GM21737 (cell line): Measurements from ENCODE around the gene GRIN1.
"Not testable (repeated sequence)": the region's sequence is repeated elsewhere in the genome, so short reads cannot be mapped to it uniquely, and the experiment has no call there.

Experiments
- ATAC-seq: cut with Tn5 transposase; IDR thresholded peaks from one replicate; pipeline ENCODE4 v1.9.1; 2021; ENCODE audit warnings: mild to moderate bottlenecking, moderate library complexity; ENCODE audit not compliant: unreplicated experiment

The GRIN1 gene

DNA sequence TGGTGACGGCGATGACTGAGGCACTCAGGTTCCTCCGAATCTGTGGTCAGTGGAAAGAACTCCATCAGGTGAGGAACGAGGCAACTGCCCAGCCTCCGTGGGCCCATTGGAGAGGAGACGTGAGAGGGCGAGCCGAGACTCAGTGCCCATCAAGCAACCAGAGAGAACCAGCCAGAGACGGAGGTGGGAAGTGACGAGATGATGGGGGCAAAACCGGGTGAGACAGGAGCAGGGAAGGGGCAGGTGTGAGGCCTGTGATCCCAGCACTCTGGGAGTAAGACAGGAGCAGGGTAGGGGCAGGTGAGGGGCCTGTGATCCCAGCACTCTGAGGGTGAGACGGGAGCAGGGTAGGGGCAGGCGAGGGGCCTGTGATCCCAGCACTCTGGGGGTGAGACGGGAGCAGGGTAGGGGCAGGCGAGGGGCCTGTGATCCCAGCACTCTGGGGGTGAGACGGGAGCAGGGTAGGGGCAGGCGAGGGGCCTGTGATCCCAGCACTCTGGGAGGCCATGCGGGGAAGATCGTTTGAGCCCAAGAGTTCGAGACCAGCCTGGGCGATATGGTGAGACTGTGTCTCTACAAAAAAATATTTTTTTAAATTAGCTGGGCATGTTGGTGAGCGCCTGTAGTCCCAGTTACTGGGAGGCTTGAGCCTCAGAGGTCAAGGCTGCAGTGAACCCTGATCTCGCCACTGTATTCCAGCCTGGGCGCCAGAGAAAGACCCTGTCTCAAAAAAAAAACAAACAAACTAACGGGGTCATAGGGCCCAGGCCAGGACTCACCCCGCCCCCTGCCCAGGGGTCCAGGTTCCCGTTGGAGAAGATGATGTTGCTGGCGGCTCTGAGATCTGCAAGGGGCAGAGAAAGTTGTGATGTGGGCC lies 27.8 kb upstream of the GRIN1 start:
- ATAC-seq: no peak

DNA sequence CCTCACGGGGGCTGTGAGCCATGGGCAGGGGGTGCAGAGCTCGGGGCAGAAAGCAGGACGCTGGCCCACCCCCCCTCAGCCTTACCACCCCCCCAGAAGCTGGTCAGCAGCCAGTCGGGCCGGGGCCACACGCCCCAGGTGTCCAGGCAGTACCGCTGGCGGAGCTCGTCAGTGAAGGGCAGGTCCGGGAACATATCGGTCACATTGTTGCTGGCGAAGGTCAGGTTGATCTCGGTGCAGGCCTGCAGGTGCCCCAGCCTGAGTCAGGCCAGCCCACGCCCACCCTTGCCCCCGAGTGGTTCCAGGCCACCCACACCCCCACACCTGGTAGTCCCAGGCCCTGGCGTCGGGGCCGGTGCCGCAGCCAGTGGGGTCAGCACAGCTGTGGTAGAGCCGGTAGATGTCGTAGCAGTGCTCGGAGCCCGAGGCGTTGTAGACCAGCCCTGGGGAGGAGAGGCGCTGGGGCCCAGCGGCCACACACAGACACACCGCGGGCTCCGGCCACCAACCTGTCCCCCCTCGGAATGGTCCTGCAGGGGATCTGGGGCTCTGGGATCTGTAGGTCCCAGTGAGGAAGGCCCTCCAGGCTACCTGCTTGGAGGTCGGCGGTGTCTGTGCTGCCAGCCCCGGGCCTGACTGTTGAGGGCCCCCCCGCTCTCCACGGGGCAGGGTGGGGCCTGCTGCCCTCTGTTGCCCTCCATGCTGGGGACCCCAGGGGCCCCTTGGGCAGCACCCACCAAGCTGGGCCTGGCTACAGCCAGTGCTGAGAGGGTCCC lies 27.0 kb upstream of the GRIN1 start:
- ATAC-seq: no peak

DNA sequence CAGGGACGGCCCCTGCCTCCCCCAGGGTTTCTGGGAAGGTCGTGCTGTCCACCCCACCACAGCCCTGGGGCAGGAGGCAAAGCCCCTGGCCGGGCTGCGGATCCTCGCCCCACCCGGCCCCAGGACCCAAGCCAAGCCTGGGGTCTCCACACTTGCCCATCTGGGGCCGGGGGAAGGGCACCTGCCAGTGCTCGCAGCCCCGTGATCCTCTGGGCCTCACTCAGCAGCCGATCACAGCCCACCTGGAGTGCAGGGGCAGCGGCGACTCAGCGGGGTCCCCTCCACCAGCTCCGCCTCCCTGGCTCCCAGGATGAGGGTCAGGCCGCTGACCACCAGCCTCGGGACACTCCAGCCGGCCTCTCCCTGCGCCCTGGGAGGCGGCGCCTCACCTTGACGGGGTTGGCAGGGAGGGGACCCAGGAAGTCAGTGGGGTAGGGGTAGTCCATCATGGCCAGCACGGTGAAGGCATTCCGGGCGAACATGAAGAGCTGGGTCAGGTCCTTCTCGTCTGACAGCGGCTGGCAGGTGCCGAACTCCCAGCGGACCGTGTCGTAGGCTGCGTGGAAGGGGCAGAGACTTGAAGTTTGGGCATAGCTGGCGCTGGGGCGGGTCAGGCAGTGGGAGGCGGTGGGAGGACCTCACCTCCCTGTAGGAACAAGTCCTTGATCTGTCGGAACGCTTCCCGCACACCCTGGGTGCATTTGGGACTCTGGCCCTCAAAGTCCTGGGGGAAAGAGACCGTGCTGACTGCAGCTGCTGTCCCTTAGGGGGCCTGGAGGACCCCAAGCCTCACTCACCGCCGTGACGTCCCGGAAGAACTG lies 26.2 kb upstream of the GRIN1 start:
- ATAC-seq: no peak

DNA sequence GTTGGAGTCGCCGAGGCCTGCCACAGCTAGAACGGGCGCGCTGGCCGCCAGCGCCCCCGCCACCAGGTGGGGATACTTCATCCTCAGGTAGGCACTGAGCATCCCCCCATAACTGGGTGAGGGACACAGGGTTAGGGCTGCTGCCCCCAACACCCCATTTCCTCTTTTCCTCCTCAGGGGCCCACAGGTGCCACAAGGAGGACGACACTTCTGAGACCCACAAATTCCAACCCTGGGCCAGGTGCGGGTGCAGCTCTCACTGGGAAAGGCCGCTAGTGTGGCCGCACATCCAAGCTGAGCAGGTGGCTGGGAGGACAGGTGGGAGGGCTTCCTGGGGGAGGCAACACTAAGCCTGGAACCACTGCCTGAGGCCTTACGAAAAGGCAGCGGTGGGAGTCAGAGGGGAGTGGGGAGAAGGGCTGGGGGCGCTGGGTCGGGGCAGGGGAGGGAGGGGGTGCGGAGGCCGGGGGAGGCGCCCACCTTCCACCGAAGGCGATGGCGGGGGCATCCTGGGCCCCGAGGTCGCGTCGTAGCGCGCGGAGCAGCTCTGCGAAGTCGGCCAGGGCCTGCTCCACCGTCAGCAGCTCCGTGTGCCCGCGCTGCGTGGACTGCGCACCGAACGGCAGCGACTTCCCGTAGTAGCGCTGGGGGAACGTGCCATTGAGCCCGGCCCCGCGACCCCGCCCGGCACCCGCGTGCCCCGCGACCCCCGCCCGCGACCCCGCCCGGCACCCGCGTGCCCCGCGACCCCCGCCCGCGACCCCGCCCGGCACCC lies 25.4 kb upstream of the GRIN1 start:
- no peak for ATAC-seq

DNA sequence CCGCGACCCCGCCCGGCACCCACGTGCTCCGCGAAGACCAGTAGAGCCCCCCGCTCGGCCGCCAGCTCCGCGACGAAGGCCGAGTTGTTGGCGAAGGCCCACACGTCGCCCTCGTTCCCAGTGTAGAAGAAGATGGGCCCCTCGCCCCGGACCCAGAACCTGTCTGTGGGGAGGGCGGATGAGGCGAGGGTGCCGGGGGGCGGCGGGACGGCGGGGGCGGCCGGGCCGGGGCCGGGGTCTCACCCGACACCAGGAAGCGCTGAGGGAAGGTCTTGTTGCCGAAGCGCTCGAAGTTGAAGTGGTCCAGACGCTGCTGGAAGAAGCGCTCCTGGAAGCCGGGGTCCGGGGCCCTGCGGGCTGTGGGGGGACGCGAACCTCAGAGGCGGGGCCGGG lies 24.7 kb upstream of the GRIN1 start:
- ATAC-seq: no peak

DNA sequence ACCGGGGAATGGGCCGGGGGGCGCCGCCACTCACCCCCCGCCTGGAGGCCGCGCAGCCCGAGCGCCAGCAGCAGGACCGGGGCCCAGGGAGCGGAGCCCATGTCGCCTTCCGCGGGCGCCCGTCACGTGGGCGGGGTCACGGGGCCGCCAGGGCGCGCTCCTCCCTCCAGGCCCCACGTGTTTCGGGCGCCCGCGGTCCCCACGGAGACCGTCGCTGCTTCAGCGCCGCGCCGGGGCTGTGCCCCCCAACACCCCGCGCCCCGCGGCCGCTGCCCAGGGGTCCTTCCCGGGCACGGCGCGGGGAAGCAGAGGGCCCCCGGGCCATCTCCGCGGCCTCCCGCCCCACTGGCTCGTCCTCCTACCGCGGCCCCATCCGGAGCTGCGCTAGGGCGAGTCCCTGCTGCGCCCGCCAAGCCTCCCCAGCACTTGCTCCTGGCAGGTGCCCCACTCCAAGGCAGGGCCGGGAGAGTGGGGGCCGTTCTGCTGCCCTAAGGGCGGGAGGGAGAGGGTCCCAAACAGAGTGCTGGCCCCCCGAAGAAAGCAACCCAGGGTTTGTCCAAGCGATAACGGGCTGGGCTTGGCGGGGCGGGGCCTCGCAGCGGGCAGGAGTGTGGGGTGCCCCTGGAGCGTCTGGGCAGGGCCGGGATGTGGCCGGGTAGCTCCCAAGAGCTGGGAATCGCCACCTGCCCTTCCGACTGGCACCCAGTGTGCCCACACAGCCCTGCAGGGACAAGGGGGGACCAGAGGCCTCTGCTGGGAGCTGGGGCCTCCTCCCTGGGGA lies 24.2 kb upstream of the GRIN1 start, which contains the start of gene DPP7:
Gene DPP7, minus strand, starts transcription at position 121 of the 781 bp plus-strand sequence. Its CDS starts 20 bp downstream, at position 101.
- ATAC-seq: peak; percentile 65

DNA sequence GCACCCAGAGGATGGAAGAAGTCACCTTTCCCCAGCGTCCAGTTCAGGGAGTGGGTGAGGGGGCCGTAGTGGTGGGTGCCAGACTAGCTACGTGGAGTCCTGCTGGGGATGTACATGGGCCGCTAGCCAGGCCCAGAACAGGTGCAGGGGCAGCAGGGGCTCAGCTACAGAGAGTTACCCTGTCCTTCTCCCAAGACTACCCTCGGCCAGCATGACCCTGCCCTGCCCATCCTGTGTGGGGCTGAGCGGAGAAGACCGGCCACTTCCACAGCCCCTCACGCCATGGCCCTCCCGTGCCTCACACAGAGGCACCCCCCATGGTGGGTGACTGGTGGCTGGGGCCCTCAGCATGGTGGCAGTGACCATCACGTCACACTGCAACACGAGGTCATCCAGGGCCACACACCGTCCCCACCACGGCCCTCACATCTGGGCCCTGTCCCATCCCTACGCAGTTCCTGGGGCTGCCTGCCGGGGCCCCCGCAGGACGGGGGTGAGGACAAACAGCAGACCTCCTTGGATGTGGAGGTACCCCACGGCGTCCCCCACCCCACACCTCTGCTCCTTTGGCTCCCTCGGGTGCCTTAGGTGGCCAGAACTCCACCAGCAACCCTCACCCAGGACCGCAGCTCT lies 23.4 kb upstream of the GRIN1 start:
- no peak for ATAC-seq

DNA sequence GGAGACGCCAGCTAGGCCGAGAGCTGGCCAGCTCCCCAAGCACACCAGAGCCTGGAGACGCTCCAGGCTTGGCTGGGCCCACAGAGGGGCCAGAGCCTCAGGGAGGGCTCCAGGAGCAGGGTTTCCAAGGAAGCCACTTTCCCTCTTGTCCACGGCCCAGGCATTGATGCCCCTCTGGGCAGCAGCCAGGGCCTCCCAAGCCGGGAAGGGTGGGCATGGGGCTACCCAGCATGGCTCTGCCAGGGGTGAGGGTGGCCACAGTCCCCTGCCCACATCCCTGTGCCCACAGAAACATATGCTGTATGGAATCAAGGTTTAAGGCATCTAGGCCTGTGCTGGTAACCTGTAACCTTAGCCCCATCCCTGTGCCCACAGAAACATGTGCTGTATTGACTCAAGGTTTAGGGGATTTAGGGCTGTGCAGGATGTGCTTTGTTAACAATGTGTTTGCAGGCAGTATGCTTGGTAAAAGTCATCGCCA lies 22.9 kb upstream of the GRIN1 start:
- ATAC-seq: no peak

DNA sequence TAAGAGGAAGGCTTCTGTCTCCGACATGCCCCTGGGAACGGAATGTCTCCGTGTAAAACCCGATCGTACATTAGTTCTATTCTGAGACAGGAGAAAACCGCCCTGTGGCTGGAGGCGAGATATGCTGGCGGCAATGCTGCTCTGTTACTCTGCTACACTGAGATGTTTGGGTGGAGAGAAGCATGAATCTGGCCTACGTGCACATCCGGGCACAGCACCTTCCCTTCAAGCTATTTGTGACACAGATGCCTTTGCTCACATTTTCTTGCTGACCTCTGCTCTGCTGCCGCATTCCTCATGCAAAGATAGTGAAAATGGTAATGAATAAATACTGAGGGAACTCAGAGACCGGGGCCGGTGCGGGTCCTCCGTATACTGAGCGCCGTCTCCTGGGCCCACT lies 22.2 kb upstream of the GRIN1 start:
- ATAC-seq: no peak

DNA sequence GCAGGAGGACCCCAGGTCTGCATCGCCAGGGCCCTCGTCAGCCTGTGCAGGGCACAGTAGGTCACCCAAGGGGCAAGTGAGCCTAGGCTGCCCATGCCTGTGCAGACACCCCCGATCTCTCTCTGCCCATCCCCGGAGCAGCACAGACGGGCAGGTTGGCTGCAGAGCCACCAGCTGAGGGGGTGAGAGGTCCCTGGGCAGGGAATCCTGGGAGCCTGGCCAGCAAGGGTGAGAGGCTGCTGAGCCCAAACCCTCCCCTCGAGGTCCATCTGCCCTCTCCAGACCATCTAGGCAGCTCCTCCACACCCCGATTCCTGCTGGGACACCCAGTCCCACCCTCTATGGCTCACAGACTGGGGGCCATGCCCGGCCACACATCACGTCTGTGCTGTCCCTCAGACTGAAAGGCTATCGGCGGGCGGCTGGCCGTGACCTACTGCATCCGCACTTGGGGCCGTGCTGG lies 21.7 kb upstream of the GRIN1 start:
- ATAC-seq: no peak

DNA sequence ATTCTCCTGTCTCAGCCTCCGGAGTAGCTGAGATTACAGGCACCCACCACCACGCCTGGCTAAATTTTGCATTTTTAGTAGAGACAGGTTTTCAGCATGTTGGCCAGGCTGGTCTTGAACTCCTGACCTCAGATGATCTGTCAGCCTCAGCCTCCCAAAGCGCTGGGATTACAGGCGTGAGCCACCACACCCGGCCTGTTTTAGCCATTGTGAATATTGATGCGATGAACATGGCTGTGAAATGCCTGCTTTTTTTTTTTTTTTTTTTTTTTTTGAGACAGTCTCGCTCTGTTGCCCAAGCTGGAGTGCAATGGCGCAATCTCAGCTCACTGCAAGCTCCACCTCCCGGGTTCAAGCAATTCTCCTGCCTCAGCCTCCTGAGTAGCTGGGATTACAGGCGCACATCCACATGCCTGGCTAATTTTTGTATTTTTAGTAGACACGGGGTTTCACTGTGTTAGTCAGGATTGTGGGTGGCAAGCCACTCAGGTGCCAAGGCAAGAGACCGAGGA lies 20.8 kb upstream of the GRIN1 start:
- ATAC-seq: not testable (repeated sequence)

DNA sequence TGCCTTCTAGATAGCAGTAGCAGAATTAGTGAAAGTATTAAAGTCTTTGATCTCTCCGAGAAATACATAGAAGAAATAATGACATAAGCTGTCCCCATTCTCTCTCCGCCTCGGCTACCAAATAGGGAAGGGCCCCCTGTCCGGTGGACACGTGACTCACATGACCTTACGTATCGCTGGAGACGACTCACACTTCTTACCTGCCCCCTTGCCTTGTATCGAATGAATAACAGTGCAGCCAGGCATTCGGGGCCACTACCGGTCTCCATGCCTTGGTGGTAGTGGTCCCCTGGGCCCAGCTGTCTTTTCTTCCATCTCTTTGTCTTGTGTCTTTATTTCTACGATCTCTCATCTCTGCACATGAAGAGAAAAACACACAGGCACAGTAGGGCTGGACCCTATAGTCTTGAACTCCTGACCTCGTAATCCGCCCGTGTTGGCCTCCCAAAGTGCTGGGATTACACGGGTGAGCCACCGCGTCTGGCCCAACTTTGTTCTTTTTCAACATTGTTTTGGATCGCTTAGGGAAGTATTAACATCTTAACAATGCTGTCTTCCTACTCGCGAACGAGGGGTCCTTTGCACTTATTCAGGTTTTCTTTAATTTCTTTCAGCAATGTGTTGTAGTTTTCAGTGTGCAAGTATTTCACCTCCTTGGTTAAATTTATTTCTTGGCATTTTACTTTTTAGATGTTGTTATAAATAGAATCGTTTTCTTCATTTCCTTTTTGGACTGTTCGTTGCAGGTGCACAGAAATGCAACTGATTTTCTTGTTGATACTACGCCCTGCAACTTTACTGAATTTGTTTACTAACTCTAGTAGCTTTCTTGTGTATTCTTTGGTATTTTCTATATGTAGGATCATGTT lies 16.8 kb upstream of the GRIN1 start:
- ATAC-seq: not testable (repeated sequence)

DNA sequence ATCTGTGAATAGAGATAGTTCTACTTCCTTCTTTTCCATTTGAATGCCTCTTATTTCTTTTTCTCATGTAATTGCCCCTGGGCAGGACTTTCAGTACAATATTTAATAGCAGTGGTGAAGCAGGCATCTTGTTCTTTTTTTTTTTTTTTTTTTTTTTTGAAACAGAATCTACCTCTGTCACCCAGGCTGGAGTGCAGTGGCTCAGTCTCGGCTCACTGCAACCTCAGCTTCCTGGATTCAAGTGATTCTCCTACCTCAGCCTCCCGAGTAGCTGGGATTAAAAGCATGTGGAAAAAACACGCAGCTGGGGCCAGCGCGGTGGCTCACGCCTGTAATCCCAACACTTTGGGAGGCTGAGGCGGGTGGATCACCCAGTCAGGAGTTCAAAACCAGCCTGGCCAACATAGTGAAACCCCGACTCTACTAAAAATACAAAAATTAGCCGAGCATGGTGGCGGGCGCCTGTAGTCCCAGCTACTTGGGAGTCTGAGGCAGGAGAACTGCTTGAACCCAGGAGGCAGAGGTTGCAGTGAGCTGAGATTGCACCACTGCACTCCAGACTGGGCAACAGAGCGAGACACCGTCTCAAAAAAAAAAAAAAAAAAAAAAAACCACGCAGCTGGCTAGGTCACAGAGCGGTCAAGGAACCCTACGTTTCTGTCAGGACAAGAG lies 16.0 kb upstream of the GRIN1 start:
- ATAC-seq: not testable (repeated sequence)

DNA sequence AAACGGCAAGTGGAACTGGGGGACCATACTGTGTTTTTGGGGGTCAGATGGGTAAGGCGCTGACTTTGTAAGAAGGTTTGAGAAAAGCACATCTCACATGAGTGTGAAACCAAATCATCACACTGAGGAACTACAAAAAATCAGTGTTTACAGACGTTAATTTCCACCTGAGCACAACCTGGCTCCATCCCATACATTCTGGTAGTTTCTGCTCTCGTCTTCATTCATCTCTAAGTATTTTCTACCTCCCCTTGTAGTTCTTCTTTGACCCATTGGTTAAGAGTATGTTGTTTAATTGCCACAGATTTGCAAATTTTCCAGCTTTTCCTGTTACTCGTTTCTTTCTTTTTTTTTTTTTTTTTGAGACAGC lies 15.5 kb upstream of the GRIN1 start:
- ATAC-seq: no peak

DNA sequence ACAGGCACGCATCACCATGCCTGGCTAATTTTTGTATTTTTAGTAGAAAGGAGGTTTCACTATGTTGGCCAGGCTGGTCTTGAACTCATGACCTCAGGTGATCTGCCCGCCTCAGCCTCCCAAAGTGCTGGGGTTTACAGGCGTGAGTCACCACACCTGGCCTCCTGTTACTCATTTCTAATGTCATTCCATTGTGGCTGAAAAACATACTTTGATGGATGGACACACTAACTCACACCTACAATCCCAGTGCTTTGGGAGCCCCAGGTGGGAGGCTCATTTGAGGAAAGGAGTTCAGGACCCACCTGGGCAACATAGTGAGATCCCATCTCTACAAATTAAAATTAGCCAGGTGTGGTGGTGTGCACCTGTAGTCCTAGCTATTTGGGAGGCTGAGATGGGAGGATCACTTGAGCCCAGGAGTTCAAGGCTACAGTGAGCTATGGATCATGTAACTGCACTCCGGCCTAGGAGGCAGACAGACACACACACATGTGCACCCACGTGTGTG lies 14.9 kb upstream of the GRIN1 start:
- not testable (repeated sequence) for ATAC-seq

DNA sequence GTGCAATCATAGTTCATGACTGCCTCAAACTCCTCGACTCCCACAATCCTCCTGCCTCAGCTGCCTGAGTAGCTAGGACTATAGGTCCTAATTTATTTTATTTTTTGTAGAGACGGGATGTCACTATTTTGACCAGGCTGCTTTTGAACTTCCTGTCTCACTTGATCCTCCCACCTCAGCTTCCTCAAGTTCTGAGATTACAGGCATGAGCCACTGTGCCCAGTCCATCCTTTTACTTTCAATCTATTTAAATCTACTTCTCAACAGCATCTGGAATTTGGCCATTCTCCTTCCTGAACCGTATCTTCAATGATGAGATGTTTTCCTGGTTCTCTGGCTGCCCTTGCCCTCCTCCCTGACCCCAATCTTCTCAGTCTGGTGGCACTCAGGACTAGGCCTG lies 12.2 kb upstream of the GRIN1 start:
- no peak for ATAC-seq
